ENCODE measurements around the gene PHETA2. TPM values are rescaled to one million over a fixed set of nuclear protein-coding genes. Genes with fewer than 3 reads are reported as not detected.

PHETA2 gene
- total RNA-seq, 1 donor from 2014 or later: 41.5 TPM

DNA sequence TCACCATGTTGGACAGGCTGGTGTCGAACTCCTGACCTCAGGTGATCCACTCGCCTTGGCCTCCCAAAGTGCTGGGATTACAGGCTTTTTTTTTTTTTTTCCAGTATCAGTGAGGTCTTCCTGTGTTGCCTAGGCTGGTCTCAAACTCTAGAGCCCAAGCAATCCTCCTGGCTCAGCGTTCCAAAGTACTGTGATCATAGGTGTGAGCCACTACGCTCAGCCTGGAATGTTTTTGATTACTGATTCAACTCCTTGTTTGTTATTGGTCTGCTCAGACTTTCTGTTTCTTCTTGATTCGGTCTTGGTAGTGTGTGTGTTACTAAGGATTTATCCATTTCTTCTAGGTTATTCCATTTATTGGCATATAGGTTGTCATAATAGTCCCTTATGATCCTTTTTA is 34.8 kb upstream of the PHETA2 start:
- Histone ChIP-seq H3K27me3 (no peaks in the 10 kb centered on the region), H3K27ac (no peak overlapping the region), H3K36me3 (peaks cover 0 to 5% of the 10 kb centered on the region in 2 donors), H3K9me3 (peaks cover 0 to 5% of the 10 kb centered on the region in 2 donors), H3K4me3 (no peak overlapping the region), H3K4me1 (no peaks in the 10 kb centered on the region)
- intact Hi-C loops (cut with DNase I): no loop called here
- DNase-seq (ENCODE audit: low spot score in 2 of 2): no peak
- TF ChIP-seq, protein P1, sequence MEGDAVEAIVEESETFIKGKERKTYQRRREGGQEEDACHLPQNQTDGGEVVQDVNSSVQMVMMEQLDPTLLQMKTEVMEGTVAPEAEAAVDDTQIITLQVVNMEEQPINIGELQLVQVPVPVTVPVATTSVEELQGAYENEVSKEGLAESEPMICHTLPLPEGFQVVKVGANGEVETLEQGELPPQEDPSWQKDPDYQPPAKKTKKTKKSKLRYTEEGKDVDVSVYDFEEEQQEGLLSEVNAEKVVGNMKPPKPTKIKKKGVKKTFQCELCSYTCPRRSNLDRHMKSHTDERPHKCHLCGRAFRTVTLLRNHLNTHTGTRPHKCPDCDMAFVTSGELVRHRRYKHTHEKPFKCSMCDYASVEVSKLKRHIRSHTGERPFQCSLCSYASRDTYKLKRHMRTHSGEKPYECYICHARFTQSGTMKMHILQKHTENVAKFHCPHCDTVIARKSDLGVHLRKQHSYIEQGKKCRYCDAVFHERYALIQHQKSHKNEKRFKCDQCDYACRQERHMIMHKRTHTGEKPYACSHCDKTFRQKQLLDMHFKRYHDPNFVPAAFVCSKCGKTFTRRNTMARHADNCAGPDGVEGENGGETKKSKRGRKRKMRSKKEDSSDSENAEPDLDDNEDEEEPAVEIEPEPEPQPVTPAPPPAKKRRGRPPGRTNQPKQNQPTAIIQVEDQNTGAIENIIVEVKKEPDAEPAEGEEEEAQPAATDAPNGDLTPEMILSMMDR (IDR thresholded peaks at IDR 0.05): no peak

DNA sequence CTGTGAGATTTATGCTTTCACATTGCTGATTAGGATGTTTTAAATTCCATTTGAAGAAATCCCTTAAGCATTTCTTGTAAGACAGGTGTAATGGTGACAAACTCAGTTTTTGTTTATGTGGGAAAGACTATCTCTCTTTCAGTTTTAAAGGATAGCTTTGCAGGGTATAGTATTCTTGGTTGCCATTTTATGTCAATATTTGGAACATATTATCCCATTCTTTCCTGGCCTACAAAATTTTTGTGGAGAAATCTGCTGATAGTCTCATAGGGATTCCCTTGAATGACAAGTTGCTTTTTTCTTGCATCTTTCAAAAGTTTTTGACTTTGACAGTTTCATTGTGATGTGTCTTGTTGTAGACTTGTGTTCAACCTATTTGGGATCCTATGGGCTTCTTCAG is 32.3 kb upstream of the PHETA2 start:
- DNase-seq (ENCODE audit: low spot score in 2 of 2): no peak
- Histone ChIP-seq H3K36me3 (peaks cover 0 to 5% of the 10 kb centered on the region in 2 donors), H3K27ac (no peak overlapping the region), H3K4me3 (no peak overlapping the region), H3K4me1 (no peaks in the 10 kb centered on the region), H3K9me3 (peaks cover 0 to 5% of the 10 kb centered on the region in 2 donors), H3K27me3 (no peaks in the 10 kb centered on the region)
- intact Hi-C loops (cut with DNase I): no loop called here
- TF ChIP-seq, protein P1 (IDR thresholded peaks at IDR 0.05): no peak

DNA sequence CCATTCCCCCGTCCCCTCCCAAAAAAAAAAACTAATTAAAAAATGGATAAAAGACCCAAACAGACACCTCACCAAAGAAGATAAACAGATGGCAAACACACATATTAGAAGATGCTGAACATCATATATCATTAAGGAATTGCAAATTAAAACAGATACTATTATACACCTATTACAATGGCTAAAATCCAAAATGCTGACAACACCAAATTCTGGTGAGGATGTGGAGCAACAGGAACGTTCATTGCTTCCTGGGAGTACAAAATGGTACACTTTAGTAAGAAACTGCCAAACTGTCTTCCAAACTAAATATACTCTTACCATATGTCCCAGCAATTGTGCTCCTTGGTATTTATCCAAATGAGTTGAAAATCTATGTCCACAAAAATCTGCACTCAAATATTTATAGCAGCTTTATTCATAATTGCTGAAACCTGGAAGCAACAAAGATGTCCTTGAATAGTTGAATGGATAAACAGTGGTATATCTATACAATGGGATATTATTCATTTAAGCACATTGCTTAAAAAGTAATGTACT is 23.3 kb upstream of the PHETA2 start:
- no peak for DNase-seq (ENCODE audit: low spot score in 2 of 2)
- H3K36me3 ChIP-seq: no peaks in the 10 kb centered on the region
- no peaks in the 10 kb centered on the region for H3K27me3 ChIP-seq
- no peaks in the 10 kb centered on the region for H3K4me1 ChIP-seq
- H3K4me3 ChIP-seq: no peak overlapping the region
- H3K27ac ChIP-seq: no peak overlapping the region
- intact Hi-C loops (cut with DNase I): no loop called here
- no peaks in the 10 kb centered on the region for H3K9me3 ChIP-seq
- TF ChIP-seq, protein P1 (IDR thresholded peaks at IDR 0.05): no peak

DNA sequence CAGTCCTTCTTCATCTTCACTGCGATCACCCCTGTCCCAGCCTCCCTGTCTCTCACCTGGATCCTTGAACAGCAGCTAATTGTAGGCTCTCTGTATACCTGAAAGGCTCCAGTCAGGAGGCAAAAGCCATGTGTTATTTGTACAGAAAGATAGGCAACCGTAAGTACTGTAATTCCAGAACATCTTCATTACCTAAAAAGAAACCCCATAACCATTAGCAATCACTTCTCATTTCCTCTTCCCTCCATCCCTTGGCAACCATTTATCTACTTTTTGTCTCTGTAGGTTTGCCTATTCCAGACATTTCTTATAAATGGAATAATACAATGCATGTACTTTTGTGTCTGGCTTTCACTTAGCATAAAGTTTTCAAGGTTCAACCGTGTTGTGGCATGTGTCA is 21.3 kb upstream of the PHETA2 start:
- Histone ChIP-seq H3K4me1 (no peaks in the 10 kb centered on the region), H3K36me3 (no peaks in the 10 kb centered on the region), H3K27ac (no peak overlapping the region), H3K9me3 (peaks cover 0 to 13% of the 10 kb centered on the region in 2 donors), H3K4me3 (no peak overlapping the region), H3K27me3 (no peaks in the 10 kb centered on the region)
- no peak for DNase-seq (ENCODE audit: low spot score in 2 of 2)
- intact Hi-C loops (cut with DNase I): no loop called here
- TF ChIP-seq, protein P1 (IDR thresholded peaks at IDR 0.05): no peak

GRCh38 chr22:42056757-42057511 is 17.1 kb upstream of the PHETA2 start:
- Histone ChIP-seq H3K27me3 (no peaks in the 10 kb centered on the region), H3K36me3 (peaks cover 27 to 35% of the 10 kb centered on the region in 2 donors), H3K9me3 (peaks cover 0 to 13% of the 10 kb centered on the region in 2 donors), H3K4me1 (no peaks in the 10 kb centered on the region), H3K27ac (no peak overlapping the region), H3K4me3 (no peak overlapping the region)
- intact Hi-C loops (cut with DNase I): no loop called here
- TF ChIP-seq, protein P1 (IDR thresholded peaks at IDR 0.05): no peak
- DNase-seq (ENCODE audit: low spot score in 2 of 2): no peak
